GM12878 (cell line): ENCODE data around the gene ATP6V0E2. TPM values are rescaled to one million over a fixed set of nuclear protein-coding genes. Genes with fewer than 3 reads are reported as not detected.

Experiments
- ATAC-seq: fragments of 200-7000 bp; cut with Tn5 transposase; 3 replicates; pipeline ENCODE4 v1.9.1; 2020; ENCODE audit warnings: mild to moderate bottlenecking, moderate library complexity
- BruUV-seq: library from RNA; stranded (reverse); fragments of 400-500 nt; replicated peaks from 2 replicates; lab custom pipeline; 2021; lab: Mats Ljungman, UMichigan
- CTCF ChIA-PET: fragments of 300-600 bp; sonication (Branson Sonifier 250); formaldehyde crosslinking; extraction: SDS; loops from one replicate; lab custom pipeline; 2021; ENCODE audit warnings: inconsistent platforms; lab: Yijun Ruan, JAX
- POLR2A ChIA-PET: fragments of 350-600 bp; formaldehyde crosslinking; extraction: SDS; loops from one replicate; lab custom pipeline; 2021; ENCODE audit warnings: inconsistent platforms; lab: Charles Lee
- RAD21 ChIA-PET: fragments of 300-600 bp; sonication (Branson Sonifier 250); formaldehyde crosslinking; loops from one replicate; lab custom pipeline; 2023; ENCODE audit warnings: antibody characterized with exemption; ENCODE audit not compliant: unreplicated experiment; lab: Charles Lee
- SMC1A ChIA-PET: fragments of 300-600 bp; sonication (Branson Sonifier 250); formaldehyde crosslinking; loops from one replicate; lab custom pipeline; 2023; ENCODE audit not compliant: unreplicated experiment, uncharacterized antibody; lab: Charles Lee
- DNase-seq: peaks from one replicate; pipeline ENCODE4 v3.0.0-alpha.2; 2011; ENCODE audit warnings: low read depth, low spot score
- FAIRE-seq: peaks from 3 replicates; lab custom pipeline; 2011; peaks lifted over from hg19 to GRCh38; lab: Jason Lieb, UNC
- H2AFZ ChIP-seq: 2 replicates; pipeline ENCODE4 v1.6.0; 2011; ENCODE audit warnings: low read depth, low read length, control low read depth; ENCODE audit not compliant: control insufficient read depth
- H3K27ac ChIP-seq: 2 replicates; pipeline ENCODE4 v1.5.1; 2011; ENCODE audit warnings: control low read depth; ENCODE audit not compliant: control insufficient read depth, insufficient read depth
- H3K27me3 ChIP-seq, 2 experiments: replicated peaks in 1 of 2; 2 replicates each; pipeline versions ENCODE4 v1.6.0 to v1.6.1; 2011; ENCODE audit warnings: low read length in 1 of 2; ENCODE audit not compliant: control insufficient read depth in 2 of 2, insufficient read depth in 2 of 2
- H3K36me3 ChIP-seq, 2 experiments: 2 replicates each; pipeline ENCODE4 v1.5.1; 2011; ENCODE audit warnings: low read length in 1 of 2; ENCODE audit not compliant: control insufficient read depth in 2 of 2, insufficient read depth in 2 of 2
- H3K4me1 ChIP-seq: 2 replicates; pipeline ENCODE4 v1.6.1; 2011; ENCODE audit warnings: mild to moderate bottlenecking, low read length, moderate library complexity, mixed read lengths; ENCODE audit not compliant: control insufficient read depth, insufficient read depth
- H3K4me2 ChIP-seq: 2 replicates; pipeline ENCODE4 v1.6.0; 2011; ENCODE audit warnings: control low read depth; ENCODE audit not compliant: control insufficient read depth, insufficient read depth
- H3K4me3 ChIP-seq: fragments of 200-600 bp; sonication (generic); 2 replicates; pipeline ENCODE4 v1.5.1; 2016
- H3K79me2 ChIP-seq: 2 replicates; pipeline ENCODE4 v1.6.0; 2011; ENCODE audit warnings: low read length; ENCODE audit not compliant: control insufficient read depth, insufficient read depth
- H3K9ac ChIP-seq: 2 replicates; pipeline ENCODE4 v1.8.0; 2011; ENCODE audit warnings: low read length, control low read depth, mixed read lengths; ENCODE audit not compliant: control insufficient read depth, insufficient read depth
- H3K9me3 ChIP-seq: replicated peaks from 3 replicates; pipeline ENCODE4 v1.5.1; 2011; ENCODE audit warnings: mild to moderate bottlenecking, low read length; ENCODE audit not compliant: control insufficient read depth, insufficient read depth
- H4K20me1 ChIP-seq: 2 replicates; pipeline ENCODE4 v1.6.0; 2011; ENCODE audit not compliant: control insufficient read depth, insufficient read depth
- EP300 ChIP-seq, 2 experiments: fragments of 150-350 bp in 1 of 2; IDR thresholded peaks; 2 replicates each; pipeline ENCODE4 v1.6.1; 2011 to 2012; ENCODE audit warnings: low read depth in 2 of 2, low read length in 2 of 2, borderline replicate concordance in 1 of 2, improper control_type of control experiment in 1 of 2, inconsistent platforms in 1 of 2; ENCODE audit not compliant: control insufficient read depth in 1 of 2
- ESRRA ChIP-seq: IDR thresholded peaks from 2 replicates; pipeline ENCODE4 v1.6.1; 2012; ENCODE audit warnings: mild to moderate bottlenecking, low read length, improper control_type of control experiment
- EZH2 ChIP-seq: IDR thresholded peaks from 2 replicates; pipeline ENCODE4 v1.6.1; 2012; ENCODE audit warnings: low read depth, mild to moderate bottlenecking, control low read depth, inconsistent platforms, low read length, borderline replicate concordance; ENCODE audit not compliant: control insufficient read depth
- NFYA ChIP-seq: IDR thresholded peaks from 2 replicates; pipeline ENCODE4 v1.6.1; 2011; ENCODE audit warnings: low read depth, mild to moderate bottlenecking, low read length, improper control_type of control experiment, borderline replicate concordance
- NR2F1 ChIP-seq: fragments of 450-650 bp; conservative IDR thresholded peaks from 2 replicates; pipeline ENCODE4 v1.6.1; 2017; ENCODE audit warnings: mild to moderate bottlenecking
- POLR2A ChIP-seq: IDR thresholded peaks from 2 replicates; pipeline ENCODE4 v1.6.1; 2011; ENCODE audit warnings: low read depth, mild to moderate bottlenecking, low read length
- STAT3 ChIP-seq: IDR thresholded peaks from 2 replicates; pipeline ENCODE4 v1.6.1; 2011; ENCODE audit warnings: low read depth, low read length, improper control_type of control experiment
- YBX1 ChIP-seq: fragments of 450-650 bp; IDR thresholded peaks from 2 replicates; pipeline ENCODE4 v1.6.1; 2016; ENCODE audit warnings: antibody characterized with exemption
- WGBS: methylation state at CpG from one replicate; pipeline ENCODE4 v1.1.6; 2016; ENCODE audit warnings: low lambda C conversion rate; ENCODE audit not compliant: insufficient replicate concordance, insufficient coverage; ENCODE audit errors: missing lambda C conversion rate; 5-methylcytosine and 5-hydroxymethylcytosine counted together
- in situ Hi-C: fragments of 300-500 bp; cut with MboI; formaldehyde crosslinking; loops from 9 replicates; pipeline ENCODE4 v1.14.3; 2018; ENCODE audit warnings: mixed read lengths
- intact Hi-C: fragments of 100-400 bp; cut with micrococcal nuclease; formaldehyde crosslinking; loops from one replicate; pipeline ENCODE4 v1.14.2; 2022; ENCODE audit not compliant: unreplicated experiment
- polyA plus RNA-seq, 11 experiments: library from polyadenylated mRNA; depleted of rRNA in 4 of 11; unstranded in 6 of 11; stranded (reverse) in 5 of 11; fragments of >200 nt; fragmentation: Nextera tagmentation in 4 of 11; fragmentation: Illumina TruSeq in 1 of 11; extraction: Ambion mirVana in 4 of 11; extraction: Trizol in 1 of 11; gene quantifications; 1 replicate in 1 of 11; 2 replicates in 10 of 11; pipeline versions ENCODE4 v1.2.1 to v1.2.3, GENCODE V29; 2011 to 2016; ENCODE audit warnings: inconsistent platforms in 2 of 11, missing spikeins in 2 of 11, low read depth in 1 of 11
- total RNA-seq, 4 experiments: library from RNA; depleted of rRNA in 3 of 4; stranded (reverse); fragments of >200 nt in 3 of 4; fragmentation: Illumina TruSeq in 1 of 4; extraction: Trizol in 1 of 4; gene quantifications; 2 replicates each; pipeline versions ENCODE4 v1.2.1 to v1.2.3, GENCODE V29; 2013 to 2021
- TF ChIP-seq, protein P1 (sequence below): IDR thresholded peaks from 2 replicates; pipeline ENCODE4 v1.6.1; 2012; ENCODE audit warnings: low read length, inconsistent platforms
- TF ChIP-seq, protein P2 (sequence below): fragments of 450-650 bp; IDR thresholded peaks from 2 replicates; pipeline ENCODE4 v1.6.1; 2016; ENCODE audit warnings: mild to moderate bottlenecking

Gene ATP6V0E2
- total and polyA plus RNA-seq, 10 of the 15 experiments (the other 5 are each of a cell fraction or from before 2014, with no cell fraction given): 1.5 to 54.7 (median 27.6) TPM

GRCh38 chr7:149865437-149865836, 8.3 kb upstream of the ATP6V0E2 start (continued):
- no peak for TF ChIP-seq NFYA
- no peak for TF ChIP-seq NR2F1
- TF ChIP-seq STAT3: no peak
- TF ChIP-seq, protein P1, sequence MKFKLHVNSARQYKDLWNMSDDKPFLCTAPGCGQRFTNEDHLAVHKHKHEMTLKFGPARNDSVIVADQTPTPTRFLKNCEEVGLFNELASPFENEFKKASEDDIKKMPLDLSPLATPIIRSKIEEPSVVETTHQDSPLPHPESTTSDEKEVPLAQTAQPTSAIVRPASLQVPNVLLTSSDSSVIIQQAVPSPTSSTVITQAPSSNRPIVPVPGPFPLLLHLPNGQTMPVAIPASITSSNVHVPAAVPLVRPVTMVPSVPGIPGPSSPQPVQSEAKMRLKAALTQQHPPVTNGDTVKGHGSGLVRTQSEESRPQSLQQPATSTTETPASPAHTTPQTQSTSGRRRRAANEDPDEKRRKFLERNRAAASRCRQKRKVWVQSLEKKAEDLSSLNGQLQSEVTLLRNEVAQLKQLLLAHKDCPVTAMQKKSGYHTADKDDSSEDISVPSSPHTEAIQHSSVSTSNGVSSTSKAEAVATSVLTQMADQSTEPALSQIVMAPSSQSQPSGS: no peak

- no peak overlapping the region for H3K4me2 ChIP-seq
- no peak overlapping the region for H3K9ac ChIP-seq
- DNase-seq: no peak
- intact Hi-C loops: no loop called here
- CTCF ChIA-PET: no interaction called here
- in situ Hi-C loops: no loop called here
- H3K4me3 ChIP-seq: no peak overlapping the region
- H3K27me3 ChIP-seq: no peaks in the 10 kb centered on the region
- SMC1A ChIA-PET: no interaction called here
- RAD21 ChIA-PET: no interaction called here
- H2AFZ ChIP-seq: no peak overlapping the region
- ATAC-seq: no peak
- BruUV-seq: no TSS peak
- H4K20me1 ChIP-seq: no peaks in the 10 kb centered on the region
- 83% methylated on average over 14 of the region's 16 CpGs for WGBS
- POLR2A ChIA-PET: no interaction called here
- H3K79me2 ChIP-seq: no peaks in the 10 kb centered on the region
- peaks cover 30% of the 10 kb centered on the region for H3K4me1 ChIP-seq
- H3K27ac ChIP-seq: no peak overlapping the region
- no peak for TF ChIP-seq EP300 (IDR thresholded peaks at IDR 0.05; ENCODE audit: borderline replicate concordance in 1 of 2, control insufficient read depth in 1 of 2, low read depth in 2 of 2, low read length in 2 of 2)
- TF ChIP-seq, protein P2, sequence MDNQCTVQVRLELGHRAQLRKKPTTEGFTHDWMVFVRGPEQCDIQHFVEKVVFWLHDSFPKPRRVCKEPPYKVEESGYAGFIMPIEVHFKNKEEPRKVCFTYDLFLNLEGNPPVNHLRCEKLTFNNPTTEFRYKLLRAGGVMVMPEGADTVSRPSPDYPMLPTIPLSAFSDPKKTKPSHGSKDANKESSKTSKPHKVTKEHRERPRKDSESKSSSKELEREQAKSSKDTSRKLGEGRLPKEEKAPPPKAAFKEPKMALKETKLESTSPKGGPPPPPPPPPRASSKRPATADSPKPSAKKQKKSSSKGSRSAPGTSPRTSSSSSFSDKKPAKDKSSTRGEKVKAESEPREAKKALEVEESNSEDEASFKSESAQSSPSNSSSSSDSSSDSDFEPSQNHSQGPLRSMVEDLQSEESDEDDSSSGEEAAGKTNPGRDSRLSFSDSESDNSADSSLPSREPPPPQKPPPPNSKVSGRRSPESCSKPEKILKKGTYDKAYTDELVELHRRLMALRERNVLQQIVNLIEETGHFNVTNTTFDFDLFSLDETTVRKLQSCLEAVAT: no peak
- TF ChIP-seq ESRRA: no peak
- no peak for TF ChIP-seq EZH2
- no peak for TF ChIP-seq POLR2A
- no peak for TF ChIP-seq YBX1
- no peaks in the 10 kb centered on the region for H3K9me3 ChIP-seq
- H3K36me3 ChIP-seq: no peaks in the 10 kb centered on the region
- no peak for FAIRE-seq
These were observed 7.5 kb upstream of the ATP6V0E2 start for GRCh38 chr7:149866139-149866778.
